Measurements from ENCODE around the gene FAM50B.

FAM50B gene

GRCh38 chr6:3814539-3814938, 34.6 kb upstream of the FAM50B start:
- no peak for DNase-seq (ENCODE audit: low read depth, low spot score)
- ChIA-PET POLR2A (interaction anchor here (0.7 to 1.9 kb wide), 2 partner anchors 11 to 244 kb away, joined by 3 to 4 read pairs; no protein-coding TSS in a partner anchor), CTCF (interaction anchor here (1.0 to 1.6 kb wide), 3 partner anchors 18 to 164 kb away, joined by 3 to 6 read pairs (median 5); no protein-coding TSS in a partner anchor)
- TF ChIP-seq CTCF (IDR thresholded peaks at IDR 0.05; ENCODE audit: insufficient read depth, low read length, missing control alignments): no peak
- no peak overlapping the region for H3K4me3 ChIP-seq (ENCODE audit: low read depth, low read length)

GRCh38 chr6:3816251-3816650, 32.9 kb upstream of the FAM50B start:
- ChIA-PET POLR2A (no interaction called here), CTCF (interaction anchor here (1.3 kb wide), 1 partner anchor 10 kb away, joined by 3 read pairs; no protein-coding TSS in a partner anchor)
- H3K4me3 ChIP-seq (ENCODE audit: low read depth, low read length): no peak overlapping the region
- no peak for TF ChIP-seq CTCF (IDR thresholded peaks at IDR 0.05; ENCODE audit: insufficient read depth, low read length, missing control alignments)
- no peak for DNase-seq (ENCODE audit: low read depth, low spot score)

- DNase-seq (ENCODE audit: low read depth, low spot score): no peak
- H3K4me3 ChIP-seq (ENCODE audit: low read depth, low read length): no peak overlapping the region
- TF ChIP-seq CTCF (IDR thresholded peaks at IDR 0.05; ENCODE audit: insufficient read depth, low read length, missing control alignments): no peak
- POLR2A ChIA-PET: no interaction called here
- CTCF ChIA-PET: interaction anchor here (0.6 to 2.1 kb wide), 3 partner anchors 8 to 28 kb away, joined by 3 to 7 read pairs (median 5); no protein-coding TSS in a partner anchor
Measured at GRCh38 chr6:3819161-3820110, 29.7 kb upstream of the FAM50B start.

GRCh38 chr6:3820563-3820962, 28.6 kb upstream of the FAM50B start:
- ChIA-PET CTCF (interaction anchor here (0.6 to 2.1 kb wide), 4 partner anchors 9 to 27 kb away, joined by 3 to 7 read pairs (median 4); no protein-coding TSS in a partner anchor), POLR2A (no interaction called here)
- DNase-seq (ENCODE audit: low read depth, low spot score): no peak
- no peak overlapping the region for H3K4me3 ChIP-seq (ENCODE audit: low read depth, low read length)
- no peak for TF ChIP-seq CTCF (IDR thresholded peaks at IDR 0.05; ENCODE audit: insufficient read depth, low read length, missing control alignments)

GRCh38 chr6:3822747-3823445, 26.3 kb upstream of the FAM50B start:
- ChIA-PET CTCF (interaction anchor here (0.9 to 1.4 kb wide), 3 partner anchors 10 to 80 kb away, joined by 3 to 4 read pairs (median 3); partner anchors contain the start of gene FAM50B), POLR2A (no interaction called here)
- no peak for TF ChIP-seq CTCF (IDR thresholded peaks at IDR 0.05; ENCODE audit: insufficient read depth, low read length, missing control alignments)
- no peak overlapping the region for H3K4me3 ChIP-seq (ENCODE audit: low read depth, low read length)
- no peak for DNase-seq (ENCODE audit: low read depth, low spot score)
